ENCODE measurements around the gene PCGF2. TPM values are rescaled to one million over a fixed set of nuclear protein-coding genes. Genes with fewer than 3 reads are reported as not detected.
"Not testable (repeated sequence)": the region's sequence is repeated elsewhere in the genome, so short reads cannot be mapped to it uniquely, and the experiment has no call there.

PCGF2 gene
- total RNA-seq (0.25 TPM), polyA plus RNA-seq (not detected)

DNA sequence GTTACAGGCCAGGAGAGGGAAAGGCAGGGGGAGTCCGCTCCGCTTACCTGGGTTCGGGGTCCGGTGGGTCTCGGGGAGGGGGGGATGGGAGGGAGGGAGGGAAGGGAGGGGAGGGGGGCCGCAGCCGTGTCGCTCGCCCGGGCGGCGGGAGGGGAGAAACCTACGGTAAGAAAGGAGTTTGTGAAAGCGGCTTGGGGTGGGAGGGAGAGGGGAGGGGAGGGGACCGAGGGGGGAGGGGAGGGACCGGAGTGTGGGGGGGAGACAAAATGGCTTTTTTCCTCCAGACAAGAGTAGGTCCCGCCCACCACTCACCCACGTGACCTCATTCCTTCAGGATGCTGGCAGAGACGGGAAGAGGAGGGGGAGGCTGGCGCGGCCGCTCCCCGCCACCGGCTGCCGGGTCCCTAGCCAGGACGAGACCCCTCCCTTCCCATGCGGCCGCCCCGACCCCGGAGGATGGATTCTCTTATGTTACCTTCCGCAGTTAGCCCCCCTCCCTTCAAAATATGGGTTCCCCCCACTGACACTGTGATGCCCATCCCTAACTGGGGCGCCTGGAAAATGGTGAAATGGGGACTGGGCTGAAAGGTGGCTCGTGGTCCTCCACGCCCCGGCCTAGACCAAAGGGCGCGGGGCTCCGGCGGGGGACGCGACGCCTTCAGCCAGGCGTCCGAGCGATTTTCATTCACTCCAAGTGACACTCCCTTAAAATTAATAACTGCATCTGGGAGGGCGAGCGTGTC is at the start of gene PCGF2:
TSS of gene PCGF2 (minus strand) at position 188 of the 743 bp plus-strand sequence. CDS start 7,934 bp downstream, outside the sequence.
- Histone ChIP-seq H3K4me1 (ENCODE audit: control insufficient read depth, insufficient read depth, low read length, poor library complexity, severe bottlenecking) (peaks cover 53% of the 10 kb centered on the region), H3K9me3 (ENCODE audit: control insufficient read depth in 2 of 2, low read length in 2 of 2) (no peaks in the 10 kb centered on the region), H3K27me3 (ENCODE audit: control insufficient read depth, insufficient read depth, low read length) (peaks cover 20% of the 10 kb centered on the region), H3K4me3 (ENCODE audit: low read depth, low read length) (no peak within 1 kb of the TSS), H3K36me3 (ENCODE audit: control insufficient read depth, insufficient read depth, low read length) (no peaks in the 10 kb centered on the region), H3K27ac (ENCODE audit: insufficient read depth, low read length, poor library complexity, severe bottlenecking) (no peak within 1 kb of the TSS)
- Mint-ChIP-seq H3K27ac (no peak within 1 kb of the TSS), H3K4me1 (peaks cover 7 to 53% (median 21%) of the 10 kb centered on the region in 4 donors), H3K27me3 (peaks cover 57% of the 10 kb centered on the region), H3K4me3 (peak within 1 kb of the TSS in 3 of 4 donors; percentile 53 to 72 (median 71)), H3K9me3 (peaks cover 0 to 3% (median 0%) of the 10 kb centered on the region in 7 donors), H3K36me3 (peaks cover 18% of the 10 kb centered on the region)
- no peak for DNase-seq
- ATAC-seq (ENCODE audit: low read depth in 2 of 2), result no peak

DNA sequence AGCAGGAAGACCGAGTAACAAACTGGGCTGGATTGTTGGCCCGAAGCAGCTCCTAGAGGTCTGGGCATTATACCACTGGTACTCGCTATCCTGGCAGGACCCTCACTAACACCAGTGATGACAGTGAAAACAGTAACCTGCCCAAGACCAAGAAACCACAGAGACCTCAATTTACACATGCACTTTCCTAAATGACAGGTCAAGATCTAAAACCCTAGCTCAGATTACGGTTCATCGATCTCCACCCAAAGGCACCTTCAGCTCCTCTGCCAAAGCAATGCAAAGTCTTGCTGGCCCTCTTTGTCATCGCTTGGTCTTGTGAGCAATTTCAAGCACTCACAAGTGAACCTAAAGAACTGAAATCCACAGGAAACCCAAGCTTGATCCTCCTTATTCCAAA is 49.7 kb upstream of the PCGF2 start:
- no peaks in the 10 kb centered on the region for H3K27me3 Mint-ChIP-seq
- ATAC-seq (ENCODE audit: low read depth in 2 of 2) (no peak), DNase-seq (no peak)
- peaks cover 25% of the 10 kb centered on the region for H3K4me1 ChIP-seq (ENCODE audit: control insufficient read depth, insufficient read depth, low read length, poor library complexity, severe bottlenecking)
- H3K4me3 Mint-ChIP-seq, result peak overlapping the region; percentile 89 to 96 (median 94)
- peak overlapping the region; percentile 88 for H3K4me3 ChIP-seq (ENCODE audit: low read depth, low read length)
- H3K9me3 Mint-ChIP-seq, result no peaks in the 10 kb centered on the region
- no peaks in the 10 kb centered on the region for H3K27me3 ChIP-seq (ENCODE audit: control insufficient read depth, insufficient read depth, low read length)
- H3K27ac ChIP-seq (ENCODE audit: insufficient read depth, low read length, poor library complexity, severe bottlenecking), result peak overlapping the region; percentile 87
- peaks cover 16 to 53% (median 45%) of the 10 kb centered on the region in 4 donors for H3K4me1 Mint-ChIP-seq
- peak overlapping the region; percentile 15 to 94 (median 87) for H3K27ac Mint-ChIP-seq
- peaks cover 18% of the 10 kb centered on the region for H3K36me3 ChIP-seq (ENCODE audit: control insufficient read depth, insufficient read depth, low read length)
- H3K36me3 Mint-ChIP-seq, result peaks cover 22% of the 10 kb centered on the region
- no peaks in the 10 kb centered on the region for H3K9me3 ChIP-seq (ENCODE audit: control insufficient read depth in 2 of 2, low read length in 2 of 2)

GRCh38 chr17:38797158-38797490 is 49.0 kb upstream of the PCGF2 start:
- Mint-ChIP-seq H3K4me3 (peak overlapping the region; percentile 89 to 96 (median 94)), H3K9me3 (no peaks in the 10 kb centered on the region), H3K36me3 (peaks cover 20% of the 10 kb centered on the region), H3K27me3 (no peaks in the 10 kb centered on the region), H3K27ac (peak overlapping the region in 2 of 3 donors; percentile 13 to 52), H3K4me1 (peaks cover 16 to 56% (median 47%) of the 10 kb centered on the region in 4 donors)
- DNase-seq (no peak), ATAC-seq (ENCODE audit: low read depth in 2 of 2) (no peak)
- Histone ChIP-seq H3K4me3 (ENCODE audit: low read depth, low read length) (peak overlapping the region; percentile 88), H3K27me3 (ENCODE audit: control insufficient read depth, insufficient read depth, low read length) (no peaks in the 10 kb centered on the region), H3K4me1 (ENCODE audit: control insufficient read depth, insufficient read depth, low read length, poor library complexity, severe bottlenecking) (peaks cover 25% of the 10 kb centered on the region), H3K36me3 (ENCODE audit: control insufficient read depth, insufficient read depth, low read length) (peaks cover 11% of the 10 kb centered on the region), H3K27ac (ENCODE audit: insufficient read depth, low read length, poor library complexity, severe bottlenecking) (no peak overlapping the region), H3K9me3 (ENCODE audit: control insufficient read depth in 2 of 2, low read length in 2 of 2) (no peaks in the 10 kb centered on the region)

GRCh38 chr17:38796451-38797157 is 48.5 kb upstream of the PCGF2 start:
- peaks cover 16 to 58% (median 47%) of the 10 kb centered on the region in 4 donors for H3K4me1 Mint-ChIP-seq
- peaks cover 16% of the 10 kb centered on the region for H3K36me3 Mint-ChIP-seq
- DNase-seq (no peak), ATAC-seq (ENCODE audit: low read depth in 2 of 2) (no peak)
- H3K4me1 ChIP-seq (ENCODE audit: control insufficient read depth, insufficient read depth, low read length, poor library complexity, severe bottlenecking), result peaks cover 25% of the 10 kb centered on the region
- peak overlapping the region; percentile 89 to 96 (median 94) for H3K4me3 Mint-ChIP-seq
- no peaks in the 10 kb centered on the region for H3K9me3 ChIP-seq (ENCODE audit: control insufficient read depth in 2 of 2, low read length in 2 of 2)
- H3K27ac ChIP-seq (ENCODE audit: insufficient read depth, low read length, poor library complexity, severe bottlenecking), result no peak overlapping the region
- peak overlapping the region in 2 of 3 donors; percentile 6 to 81 for H3K27ac Mint-ChIP-seq
- H3K27me3 ChIP-seq (ENCODE audit: control insufficient read depth, insufficient read depth, low read length), result no peaks in the 10 kb centered on the region
- H3K9me3 Mint-ChIP-seq, result no peaks in the 10 kb centered on the region
- no peak overlapping the region for H3K4me3 ChIP-seq (ENCODE audit: low read depth, low read length)
- H3K27me3 Mint-ChIP-seq, result no peaks in the 10 kb centered on the region
- peaks cover 6% of the 10 kb centered on the region for H3K36me3 ChIP-seq (ENCODE audit: control insufficient read depth, insufficient read depth, low read length)

- Histone ChIP-seq H3K27me3 (ENCODE audit: control insufficient read depth, insufficient read depth, low read length) (no peaks in the 10 kb centered on the region), H3K9me3 (ENCODE audit: control insufficient read depth in 2 of 2, low read length in 2 of 2) (no peaks in the 10 kb centered on the region), H3K4me3 (ENCODE audit: low read depth, low read length) (no peak overlapping the region), H3K27ac (ENCODE audit: insufficient read depth, low read length, poor library complexity, severe bottlenecking) (no peak overlapping the region), H3K36me3 (ENCODE audit: control insufficient read depth, insufficient read depth, low read length) (no peaks in the 10 kb centered on the region), H3K4me1 (ENCODE audit: control insufficient read depth, insufficient read depth, low read length, poor library complexity, severe bottlenecking) (peaks cover 19% of the 10 kb centered on the region)
- Mint-ChIP-seq H3K4me3 (peak overlapping the region in 1 of 4 donors; percentile 60), H3K27me3 (no peaks in the 10 kb centered on the region), H3K9me3 (no peaks in the 10 kb centered on the region), H3K4me1 (peaks cover 23 to 65% (median 48%) of the 10 kb centered on the region in 4 donors), H3K27ac (no peak overlapping the region), H3K36me3 (peaks cover 18% of the 10 kb centered on the region)
- DNase-seq, result no peak
- ATAC-seq (ENCODE audit: low read depth in 2 of 2), result no peak
Observed at GRCh38 chr17:38794221-38794620, 46.1 kb upstream of the PCGF2 start.

GRCh38 chr17:38791162-38791561 is 43.0 kb upstream of the PCGF2 start:
- Mint-ChIP-seq H3K9me3 (no peaks in the 10 kb centered on the region), H3K36me3 (peaks cover 18% of the 10 kb centered on the region), H3K27ac (no peak overlapping the region), H3K27me3 (no peaks in the 10 kb centered on the region), H3K4me1 (peaks cover 11 to 42% (median 24%) of the 10 kb centered on the region in 4 donors), H3K4me3 (no peak overlapping the region)
- Histone ChIP-seq H3K4me1 (ENCODE audit: control insufficient read depth, insufficient read depth, low read length, poor library complexity, severe bottlenecking) (no peaks in the 10 kb centered on the region), H3K27me3 (ENCODE audit: control insufficient read depth, insufficient read depth, low read length) (no peaks in the 10 kb centered on the region), H3K4me3 (ENCODE audit: low read depth, low read length) (no peak overlapping the region), H3K36me3 (ENCODE audit: control insufficient read depth, insufficient read depth, low read length) (peaks cover 8% of the 10 kb centered on the region), H3K27ac (ENCODE audit: insufficient read depth, low read length, poor library complexity, severe bottlenecking) (no peak overlapping the region), H3K9me3 (ENCODE audit: control insufficient read depth in 2 of 2, low read length in 2 of 2) (no peaks in the 10 kb centered on the region)
- no peak for ATAC-seq (ENCODE audit: low read depth in 2 of 2)
- DNase-seq, result no peak

DNA sequence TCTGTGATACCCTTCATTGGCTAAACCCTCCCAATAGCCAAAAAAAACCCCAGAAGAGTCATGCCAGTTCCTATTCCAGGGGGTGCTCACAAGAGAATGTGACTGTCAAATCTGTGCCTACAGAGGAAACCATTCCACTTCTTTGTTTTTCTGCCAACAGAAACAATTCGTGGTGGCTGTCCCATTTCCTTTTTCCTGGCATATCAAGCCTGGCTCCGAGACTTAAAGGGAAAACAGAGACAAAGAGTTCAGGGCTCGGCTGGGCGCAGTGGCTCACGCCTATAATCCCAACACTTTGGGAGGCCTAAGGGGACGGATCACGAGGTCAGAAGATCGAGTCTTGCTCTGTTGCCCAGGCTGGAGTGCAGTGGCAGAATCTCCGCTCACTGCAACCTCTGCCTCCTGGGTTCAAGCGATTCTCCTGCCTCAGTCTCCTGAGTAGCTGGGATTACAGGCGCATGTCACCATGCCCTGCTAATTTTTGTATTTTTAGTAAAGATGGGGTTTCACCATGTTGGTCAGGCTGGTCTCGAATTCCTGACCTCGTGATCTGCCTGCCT is 42.1 kb upstream of the PCGF2 start:
- Mint-ChIP-seq H3K4me1 (peaks cover 11 to 33% (median 21%) of the 10 kb centered on the region in 4 donors), H3K36me3 (peaks cover 24% of the 10 kb centered on the region)
- H3K27ac ChIP-seq (ENCODE audit: insufficient read depth, low read length, poor library complexity, severe bottlenecking); H3K4me3 ChIP-seq (ENCODE audit: low read depth, low read length); DNase-seq; H3K4me1 ChIP-seq (ENCODE audit: control insufficient read depth, insufficient read depth, low read length, poor library complexity, severe bottlenecking); ATAC-seq (ENCODE audit: low read depth in 2 of 2); H3K27me3 ChIP-seq (ENCODE audit: control insufficient read depth, insufficient read depth, low read length); H3K9me3 Mint-ChIP-seq; H3K9me3 ChIP-seq (ENCODE audit: control insufficient read depth in 2 of 2, low read length in 2 of 2); H3K4me3 Mint-ChIP-seq; H3K27me3 Mint-ChIP-seq; H3K27ac Mint-ChIP-seq: not testable (repeated sequence)
- H3K36me3 ChIP-seq (ENCODE audit: control insufficient read depth, insufficient read depth, low read length), result peaks cover 15% of the 10 kb centered on the region

All from CD4-positive, CD25-positive, alpha-beta regulatory T cell (primary cell).